Measurements from ENCODE around the gene GCN1.

The GCN1 gene

DNA sequence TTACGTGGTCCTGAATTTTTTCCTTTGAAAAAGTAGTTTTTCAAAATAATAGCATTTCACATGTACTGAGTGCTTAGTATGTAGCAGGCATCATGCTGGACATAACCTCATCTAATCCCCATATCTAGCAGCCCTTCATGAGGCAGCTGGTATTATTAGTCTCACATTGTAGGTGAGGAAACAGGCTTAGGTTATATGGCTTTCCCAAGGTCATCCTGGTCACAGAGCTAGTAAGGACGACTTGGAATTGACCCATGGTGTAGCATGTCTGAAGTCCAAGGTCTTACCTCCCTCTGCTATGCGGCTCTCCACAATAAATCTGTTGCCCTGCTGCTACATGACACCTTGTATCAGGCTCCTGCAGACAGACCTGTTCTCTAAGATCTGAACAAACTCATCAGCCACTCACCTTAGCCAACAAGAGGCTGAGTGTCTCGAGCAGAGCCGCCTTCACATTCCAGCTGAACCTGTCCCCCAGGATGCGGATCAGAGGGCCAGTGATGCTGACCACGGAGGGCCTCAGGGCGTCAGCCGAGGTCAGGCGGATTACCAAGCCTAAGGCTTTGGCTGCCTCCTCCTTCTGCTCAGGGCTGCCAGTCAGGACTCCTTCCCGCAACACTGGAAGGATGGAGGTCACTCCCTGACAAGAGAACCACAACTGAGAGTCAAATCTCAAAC lies 58.3 kb downstream of the GCN1 start:
- DNase-seq: no peak

GRCh38 chr12:120134307-120134980 lies 60.1 kb downstream of the GCN1 start:
- DNase-seq: no peak

DNA sequence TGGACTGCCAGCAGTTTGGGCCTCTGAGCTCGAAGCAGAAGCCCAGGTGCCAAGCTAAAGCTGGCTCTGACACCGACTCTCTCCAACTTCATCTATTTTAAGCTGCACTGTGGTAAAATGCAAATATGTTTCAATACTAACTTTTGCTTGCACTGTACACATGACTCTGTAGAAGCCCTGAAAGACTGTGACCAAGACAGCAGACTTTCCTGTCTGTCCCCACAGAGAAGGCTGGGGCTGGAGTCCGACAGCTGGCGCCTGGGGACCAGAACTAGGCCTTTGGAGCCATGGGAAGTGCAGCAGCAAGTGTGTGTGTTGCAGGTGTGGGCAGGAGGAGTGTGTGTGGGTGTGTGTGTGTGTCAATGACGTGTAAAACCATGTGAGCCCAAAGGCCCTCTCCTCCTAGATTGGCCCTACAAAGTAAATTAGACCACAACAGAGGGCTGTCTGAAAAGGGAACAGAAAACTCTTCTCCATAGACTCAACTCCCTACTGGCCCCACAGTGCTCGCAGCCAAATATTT lies 61.6 kb downstream of the GCN1 start:
- DNase-seq: no peak

DNA sequence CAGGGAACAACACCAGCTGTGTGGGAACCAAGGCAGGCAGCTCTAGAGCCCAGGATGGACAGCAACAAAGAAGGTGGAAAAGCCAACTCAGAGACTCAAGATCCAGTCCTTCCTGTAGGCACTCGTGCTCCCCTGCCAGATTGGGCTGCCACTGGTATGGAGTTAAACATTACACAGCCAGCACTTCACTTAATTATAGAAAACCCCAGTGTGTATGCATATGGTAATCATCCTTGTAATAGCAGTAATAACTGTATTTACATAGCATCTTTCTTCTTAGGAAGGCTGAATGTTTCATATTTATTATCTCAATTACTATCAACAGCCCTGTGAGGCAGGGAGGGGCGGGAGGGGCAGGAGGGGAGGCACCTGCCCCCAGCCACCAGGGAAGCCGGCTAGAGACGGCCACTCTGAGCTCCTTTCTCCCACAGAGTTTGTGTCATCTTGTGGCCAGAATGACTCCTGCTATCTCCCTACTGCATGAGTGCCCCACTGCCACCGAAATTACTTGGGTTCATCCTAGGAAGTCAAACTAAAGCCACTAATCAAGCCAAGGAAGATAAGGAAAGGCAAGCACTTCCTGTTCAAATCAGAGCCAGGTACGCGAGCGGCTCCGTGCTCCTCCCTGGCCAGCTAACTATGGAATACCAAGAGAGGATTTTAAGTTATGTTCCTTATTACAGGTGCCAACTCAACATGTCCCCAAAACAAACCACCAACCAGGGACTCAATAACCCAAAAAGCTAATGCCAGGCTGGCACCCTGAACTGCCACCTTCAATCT lies 62.3 kb downstream of the GCN1 start:
- no peak for DNase-seq

- DNase-seq: no peak
Measured at GRCh38 chr12:120131116-120131515, 63.4 kb downstream of the GCN1 start.

DNA sequence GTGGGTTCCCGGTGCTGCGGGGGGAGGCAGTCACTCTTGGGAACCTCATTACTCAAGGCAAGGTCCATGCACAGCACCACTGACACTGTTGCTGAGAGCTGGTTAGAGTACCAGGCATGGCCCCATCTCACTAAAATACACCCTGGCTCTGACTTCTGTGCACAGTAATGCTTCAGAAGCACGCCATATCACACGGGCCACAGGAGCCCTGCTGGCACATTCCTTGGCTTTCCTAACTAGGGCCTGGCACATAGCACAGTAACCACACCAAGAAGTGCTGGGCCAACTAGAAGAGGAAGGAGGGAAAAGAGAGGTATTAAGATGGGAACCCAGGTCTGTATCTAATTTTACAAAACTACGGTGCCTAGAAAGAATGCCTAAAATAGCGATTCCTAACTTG lies 64.5 kb downstream of the GCN1 start:
- no peak for DNase-seq

GRCh38 chr12:120126635-120127005 lies 67.9 kb downstream of the GCN1 start:
- peak; percentile 88 to 90 for DNase-seq

GRCh38 chr12:120125792-120126634 lies 68.5 kb downstream of the GCN1 start:
- DNase-seq: no peak

GRCh38 chr12:120125029-120125428 lies 69.5 kb downstream of the GCN1 start:
- DNase-seq: no peak

DNA sequence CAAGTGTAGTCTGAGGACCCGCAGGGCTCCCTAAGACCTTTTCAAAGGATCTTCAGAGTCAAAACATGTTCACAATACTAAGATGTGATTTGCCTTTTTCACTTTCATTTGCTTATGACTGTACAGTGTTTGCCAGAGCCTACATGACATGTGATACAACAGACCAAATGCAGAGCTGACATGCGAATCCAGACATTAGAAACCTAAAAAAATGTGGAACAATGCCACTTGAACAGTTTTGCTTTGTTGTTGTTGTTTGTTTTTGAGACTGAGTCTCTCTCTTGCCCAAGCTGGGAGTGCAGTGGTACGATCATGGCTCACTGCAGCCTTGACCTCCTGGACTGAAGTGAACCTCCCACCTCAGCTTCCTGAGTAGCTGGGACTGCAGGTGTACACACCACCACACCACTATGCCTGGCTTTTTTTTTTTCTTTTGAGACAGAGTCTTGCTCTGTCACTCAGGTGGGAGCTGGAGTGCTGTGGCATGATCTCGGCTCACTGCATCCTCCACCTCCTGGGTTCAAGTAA lies 72.7 kb downstream of the GCN1 start:
- DNase-seq: no peak

- no peak for DNase-seq
Measured at GRCh38 chr12:120121343-120121742, 73.2 kb downstream of the GCN1 start.

- DNase-seq: peak; percentile 71 to 78
Measured at GRCh38 chr12:120119271-120119973, 75.1 kb downstream of the GCN1 start.

GRCh38 chr12:120118321-120119061 lies 76.0 kb downstream of the GCN1 start:
- DNase-seq: peak in 1 of 2 donors; percentile 29

DNA sequence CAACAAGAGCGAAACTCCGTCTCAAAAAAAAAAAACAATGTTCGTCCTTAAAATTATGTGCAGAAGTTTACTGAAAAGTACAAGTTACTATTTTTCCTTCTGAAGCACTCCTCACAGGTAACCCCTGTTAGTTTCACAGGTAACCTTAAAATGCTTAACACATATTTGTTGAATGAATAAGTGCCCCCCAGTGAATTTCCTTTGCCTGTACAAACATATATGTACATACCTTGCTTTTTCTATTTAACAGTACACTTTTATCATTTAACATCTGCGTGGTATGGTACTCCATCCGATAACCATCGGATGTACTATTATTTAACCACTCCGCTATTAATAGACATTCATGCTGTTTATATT lies 76.6 kb downstream of the GCN1 start:
- DNase-seq: no peak

DNA sequence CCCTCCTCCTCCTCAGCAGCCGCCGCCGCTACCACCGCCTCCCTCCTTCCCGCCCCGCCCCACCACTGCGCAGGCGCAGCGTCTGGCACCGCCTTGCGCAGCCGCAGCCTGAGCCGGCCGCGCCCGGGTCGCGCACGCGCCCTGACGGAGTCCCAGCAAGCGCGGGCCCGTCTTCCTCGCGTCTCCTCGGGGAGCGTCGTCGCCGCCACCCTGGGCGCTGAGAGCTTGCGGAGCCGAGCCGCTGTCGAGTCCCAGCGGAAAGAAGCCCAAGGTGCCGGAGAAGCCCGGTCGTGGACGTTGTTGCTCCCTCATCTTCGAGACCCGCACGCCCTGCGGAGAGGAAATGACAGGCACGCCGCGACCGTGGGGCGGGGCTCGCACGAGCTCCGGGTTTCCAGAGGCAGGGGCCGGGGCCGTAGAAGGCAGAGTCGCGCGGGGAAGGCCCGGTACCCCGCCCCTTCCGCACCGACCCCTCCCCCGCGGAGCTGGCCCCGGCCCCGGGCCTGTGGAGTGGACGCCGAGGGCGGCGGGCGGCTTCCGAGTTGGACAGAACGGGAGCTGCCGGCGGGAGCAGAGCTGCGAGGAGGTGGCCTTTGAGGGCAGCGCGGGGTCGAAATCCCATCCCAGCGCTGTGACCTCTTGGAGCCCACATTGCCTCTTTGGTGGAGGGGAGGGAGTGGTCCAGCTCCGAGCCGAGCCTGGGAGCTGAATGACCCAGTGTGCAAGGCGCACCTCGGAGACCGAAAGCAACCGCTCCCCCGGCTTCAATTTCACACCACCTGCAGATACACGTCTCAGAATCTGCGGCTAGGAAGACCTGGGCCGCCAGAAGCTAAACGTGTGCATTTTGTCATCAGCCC lies 77.5 kb downstream of the GCN1 start:
- peak; percentile 89 to 97 for DNase-seq

DNA sequence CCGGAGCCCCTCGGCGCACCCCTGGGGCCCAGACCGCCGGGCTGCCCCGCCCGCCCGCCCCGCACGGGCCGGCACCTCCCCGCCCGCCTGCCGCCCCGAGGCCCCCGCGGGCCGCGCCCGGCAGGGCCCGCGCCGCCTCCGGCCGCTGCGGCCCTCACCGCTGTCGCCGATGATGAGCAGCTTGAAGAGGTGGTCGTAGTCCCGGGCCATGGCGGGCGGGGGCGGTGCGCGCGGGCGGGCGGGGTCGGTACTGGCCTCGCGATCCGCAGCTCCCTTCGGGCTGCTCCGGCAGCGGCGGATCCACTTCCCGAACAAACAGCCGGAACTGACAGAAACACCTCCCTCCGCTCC lies 78.1 kb downstream of the GCN1 start, which contains the start of gene RAB35:
Gene RAB35, minus strand, starts transcription at position 313 of the 351 bp plus-strand sequence. Its CDS starts 103 bp downstream, at position 210.
- DNase-seq: no peak

DNA sequence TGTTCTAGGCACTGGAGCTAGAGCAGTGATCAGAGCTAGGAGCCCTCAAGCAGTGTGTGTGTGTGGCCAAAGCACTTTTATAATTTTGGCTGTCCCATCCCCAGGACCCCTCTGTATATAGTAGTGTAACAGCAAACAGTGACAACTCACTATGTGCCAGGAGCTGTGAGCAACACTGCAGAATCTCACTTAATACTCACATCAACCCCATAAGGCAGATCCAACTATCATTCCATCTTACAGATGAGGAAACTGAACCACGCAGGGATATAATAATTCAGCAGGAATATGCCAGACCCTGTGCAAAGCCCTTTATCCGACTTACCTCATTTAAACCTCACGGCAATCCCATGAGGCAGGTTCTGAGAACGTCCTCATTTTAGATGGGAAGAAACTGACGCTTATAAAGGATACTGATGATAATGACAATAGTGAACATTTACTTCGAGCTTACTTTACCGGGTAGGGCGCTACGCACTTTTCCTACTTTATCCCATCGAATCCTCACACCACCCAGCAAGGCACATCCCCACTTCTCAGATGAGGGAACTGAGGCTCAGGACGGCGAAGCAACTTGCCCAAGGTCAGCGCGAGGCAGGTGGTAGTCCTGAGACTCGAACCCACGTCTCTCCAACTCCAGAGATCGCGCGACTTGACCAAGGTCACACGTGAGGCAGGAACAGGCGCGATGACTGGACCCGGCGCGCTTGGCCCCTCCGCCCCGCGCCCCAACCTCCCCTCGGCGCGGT lies 78.6 kb downstream of the GCN1 start:
- DNase-seq: peak in 1 of 2 donors; percentile 22

DNA sequence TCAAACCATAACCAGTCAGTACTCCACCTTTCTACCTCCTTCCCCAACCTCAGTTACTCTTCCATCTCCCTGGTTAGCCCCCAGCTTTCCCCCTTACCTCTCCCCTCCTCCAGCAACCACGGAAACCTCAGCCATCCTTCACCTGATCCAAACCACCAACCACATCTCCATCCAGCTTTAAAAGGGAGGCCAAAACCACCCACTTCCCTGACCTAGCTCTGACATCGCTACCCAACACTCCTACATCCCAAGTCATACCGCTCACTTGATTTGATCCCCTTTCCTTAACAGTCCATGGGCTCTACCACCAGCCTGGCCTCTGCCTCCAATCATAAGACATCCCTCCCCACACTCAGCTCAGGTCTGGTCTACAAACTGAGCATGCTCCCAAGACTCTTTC lies 79.4 kb downstream of the GCN1 start:
- no peak for DNase-seq

Measured in inflammatory macrophage treated with lipopolysaccharide for 1 hour (primary cell).